ENCODE measurements around the gene ANO10.
A peak's percentile ranks its signal among the peaks of the same experiment; 100 is the strongest.
"Not testable (repeated sequence)": the region's sequence is repeated elsewhere in the genome, so short reads cannot be mapped to it uniquely, and the experiment has no call there.

ANO10 gene

GRCh38 chr3:43515208-43515917 is 106.4 kb downstream of the ANO10 start:
- no peak for DNase-seq

DNA sequence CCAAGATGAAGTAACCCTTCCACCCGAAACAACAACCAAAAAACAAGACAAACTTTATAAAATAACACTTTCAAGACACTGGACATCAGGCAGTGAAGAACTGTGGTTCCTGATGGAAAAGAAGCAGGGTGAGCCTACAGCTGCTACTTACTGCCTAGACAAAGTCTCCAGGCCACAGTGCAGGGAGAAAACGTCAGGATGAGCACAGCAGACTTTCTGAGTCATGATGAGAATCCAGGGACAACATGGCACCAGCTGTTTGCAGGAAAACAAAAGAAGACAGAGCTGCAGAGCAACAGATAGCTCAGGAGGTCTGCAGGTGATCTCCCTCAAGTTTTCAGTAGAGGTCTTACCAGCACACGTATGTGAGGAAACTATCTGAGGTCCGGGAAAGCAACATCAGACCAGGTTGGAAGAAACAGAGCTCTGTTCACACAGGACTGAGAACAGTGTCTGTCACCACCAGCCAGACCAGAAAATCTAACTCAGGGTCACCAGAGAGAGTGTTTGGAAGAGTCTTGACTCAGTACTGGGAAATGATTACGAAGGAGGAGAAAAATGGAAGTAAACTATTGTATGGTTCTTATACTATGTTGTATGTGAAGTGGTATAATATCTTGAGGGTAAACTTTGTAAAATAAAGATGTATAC is 108.9 kb downstream of the ANO10 start:
- no peak for DNase-seq

DNA sequence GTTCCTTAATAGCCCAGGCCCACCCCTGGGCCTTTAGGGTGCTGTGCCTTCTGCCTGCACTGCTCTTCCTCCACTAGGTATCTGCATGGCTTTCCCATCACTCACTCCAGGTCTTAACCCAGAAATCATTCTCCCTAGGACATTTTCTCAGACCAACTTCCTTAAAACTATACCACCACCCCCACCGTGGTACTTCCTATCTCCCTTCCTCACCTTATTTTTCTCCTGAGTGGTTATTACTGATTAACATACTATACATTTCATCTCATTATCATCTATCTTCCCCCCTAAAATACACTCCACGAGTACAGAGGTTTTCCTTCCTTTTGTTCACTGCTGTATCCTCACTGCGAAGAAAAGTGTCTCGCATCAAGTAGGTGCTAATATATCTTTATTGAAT is 115.2 kb downstream of the ANO10 start:
- DNase-seq = no peak

DNA sequence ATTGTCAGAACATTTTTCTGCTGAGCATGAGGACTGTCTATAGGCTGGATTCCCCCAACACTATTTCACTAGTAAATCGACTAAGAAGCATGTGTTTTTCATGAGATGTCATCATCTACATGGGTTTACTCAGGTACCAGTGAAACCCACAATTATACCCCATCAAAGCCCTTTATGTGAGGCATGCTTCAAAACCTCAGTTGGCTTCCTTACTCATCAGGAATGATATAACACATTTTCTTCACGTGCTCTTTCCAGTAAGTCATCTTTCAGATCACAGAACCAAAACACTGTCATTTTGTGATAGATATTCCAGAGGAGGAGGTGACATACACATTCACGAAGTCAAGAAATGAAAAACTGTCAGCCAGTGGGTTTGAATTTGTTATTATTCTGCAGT is 116.5 kb downstream of the ANO10 start:
- no peak for DNase-seq

DNA sequence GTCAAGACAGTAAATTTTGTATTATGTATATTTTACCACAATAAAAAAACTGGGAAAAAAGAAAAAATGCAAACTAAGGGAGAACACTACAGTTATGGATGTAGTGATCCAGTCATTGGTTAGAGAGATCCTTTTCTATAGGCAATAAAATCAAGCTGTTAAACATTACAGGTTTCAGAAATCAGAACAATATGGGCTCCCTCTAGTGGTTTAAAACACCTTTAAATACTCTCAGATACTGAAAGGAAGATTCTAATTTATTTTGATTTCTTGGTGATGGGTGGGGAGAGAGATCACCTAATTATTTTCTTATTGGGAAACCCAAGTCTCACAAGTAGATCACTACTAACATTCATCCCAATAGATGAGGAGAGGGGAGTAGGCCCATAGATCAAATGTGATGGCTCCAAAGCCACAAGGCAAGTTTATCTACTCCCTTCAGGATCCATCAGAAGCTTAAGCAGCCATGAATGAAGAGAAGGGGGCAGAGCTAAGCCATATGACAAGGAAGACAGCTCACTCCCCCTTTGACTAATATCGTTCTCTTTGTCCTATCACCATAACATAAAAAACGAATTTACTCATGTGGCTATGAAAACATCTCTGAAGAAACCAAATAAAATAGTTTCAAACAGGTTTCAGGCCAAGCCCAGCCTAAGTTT is 118.6 kb downstream of the ANO10 start:
- peak; percentile 7 for DNase-seq

DNA sequence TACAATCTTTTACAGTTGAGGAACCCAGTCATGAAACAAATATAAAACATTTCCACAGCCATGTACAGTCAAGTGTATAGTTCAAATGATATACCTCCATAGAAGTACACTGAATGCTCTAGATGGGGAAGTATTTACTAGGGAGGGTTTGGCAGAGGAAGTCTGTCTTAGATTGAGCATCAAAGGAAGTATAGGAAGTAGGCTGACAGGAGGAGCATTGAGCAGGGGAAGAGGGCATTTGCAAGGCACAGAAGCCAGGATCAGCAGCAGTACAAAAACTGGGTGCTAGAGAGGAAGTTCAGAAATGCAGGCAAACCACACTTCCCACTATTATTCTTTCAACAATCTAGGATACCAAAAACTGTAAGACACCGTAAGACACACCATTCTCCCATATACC is 122.6 kb downstream of the ANO10 start:
- no peak for DNase-seq

GRCh38 chr3:43497905-43498365 is 123.9 kb downstream of the ANO10 start:
- DNase-seq = no peak

GRCh38 chr3:43497422-43497821 is 124.4 kb downstream of the ANO10 start:
- DNase-seq = no peak

GRCh38 chr3:43496740-43497375 is 125.0 kb downstream of the ANO10 start:
- DNase-seq = no peak

GRCh38 chr3:43492932-43493331 is 128.9 kb downstream of the ANO10 start:
- not testable (repeated sequence) for DNase-seq

GRCh38 chr3:43491807-43492206 is 130.0 kb downstream of the ANO10 start:
- DNase-seq = not testable (repeated sequence)

DNA sequence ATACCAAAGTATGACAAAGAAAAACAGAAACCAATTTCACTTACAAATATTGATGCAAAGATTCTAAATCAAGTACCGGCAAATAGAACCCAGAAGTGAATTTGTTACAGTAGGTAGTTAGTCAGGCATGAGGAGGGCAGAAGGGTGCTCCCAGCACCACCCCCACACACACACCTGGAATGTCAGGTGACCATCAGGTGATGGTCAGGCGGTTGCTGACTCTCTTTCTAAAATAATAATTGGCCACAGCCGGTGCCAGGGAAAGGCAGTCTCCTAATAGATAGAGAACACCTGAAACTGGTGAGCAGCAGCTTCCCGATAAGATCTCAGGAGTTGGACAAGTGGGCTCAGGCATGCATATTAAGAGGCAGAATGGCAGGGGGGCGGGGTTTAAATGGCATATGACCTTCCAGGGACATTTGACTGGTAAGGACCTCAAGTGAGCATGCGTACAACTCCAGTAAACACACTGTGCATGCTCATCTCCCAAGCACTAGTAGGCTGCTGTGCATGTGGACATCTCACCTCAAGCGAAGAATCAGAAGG is 131.1 kb downstream of the ANO10 start:
- DNase-seq = no peak

GRCh38 chr3:43489930-43490329 is 131.9 kb downstream of the ANO10 start:
- DNase-seq = no peak

- no peak for DNase-seq
These were observed 135.9 kb downstream of the ANO10 start for GRCh38 chr3:43485931-43486330.

- DNase-seq = no peak
These were observed 136.8 kb downstream of the ANO10 start for GRCh38 chr3:43484926-43485488.

DNA sequence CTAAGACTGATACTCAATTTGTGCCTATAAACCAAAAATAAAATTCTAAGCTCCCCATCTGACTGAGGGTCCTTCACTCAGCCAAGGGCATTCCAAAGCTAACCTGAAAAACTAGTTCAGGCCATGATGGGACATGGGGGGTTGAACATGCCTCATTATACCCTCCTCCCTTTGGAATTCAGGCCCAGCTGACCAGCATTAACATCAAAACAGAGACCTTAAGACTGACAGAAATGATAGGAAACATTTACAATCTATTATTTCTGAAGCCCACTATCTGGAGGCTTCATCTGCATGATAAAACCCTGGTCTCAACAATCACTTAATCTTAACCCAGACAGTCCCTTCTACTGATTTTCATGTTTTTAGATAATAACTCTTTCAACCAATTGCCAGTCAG is 140.4 kb downstream of the ANO10 start:
- no peak for DNase-seq

DNA sequence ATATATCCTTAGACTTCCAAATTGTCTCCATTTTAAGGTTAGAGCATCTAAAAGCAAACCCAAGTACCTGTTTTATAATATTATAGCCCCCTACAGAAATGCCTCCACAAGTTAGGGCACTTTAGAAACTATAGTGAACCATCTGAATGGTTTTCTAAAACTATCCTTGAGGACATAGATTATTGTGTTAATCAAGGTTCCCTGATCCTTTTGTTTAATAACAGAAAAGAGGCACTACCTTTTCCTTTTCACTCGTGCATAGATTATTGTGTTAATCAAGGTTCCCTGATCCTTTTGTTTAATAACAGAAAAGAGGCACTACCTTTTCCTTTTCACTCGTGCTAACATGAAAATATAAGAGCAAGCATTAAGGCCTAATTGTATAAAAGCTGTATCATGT is 143.0 kb downstream of the ANO10 start:
- DNase-seq = not testable (repeated sequence)

GRCh38 chr3:43478118-43478785 is 143.6 kb downstream of the ANO10 start:
- no peak for DNase-seq

- no peak for DNase-seq
These were observed 144.2 kb downstream of the ANO10 start for GRCh38 chr3:43477600-43477999.

GRCh38 chr3:43473737-43474136 is 148.1 kb downstream of the ANO10 start:
- no peak for DNase-seq

- no peak for DNase-seq
These were observed 148.6 kb downstream of the ANO10 start for GRCh38 chr3:43473244-43473643.

DNA sequence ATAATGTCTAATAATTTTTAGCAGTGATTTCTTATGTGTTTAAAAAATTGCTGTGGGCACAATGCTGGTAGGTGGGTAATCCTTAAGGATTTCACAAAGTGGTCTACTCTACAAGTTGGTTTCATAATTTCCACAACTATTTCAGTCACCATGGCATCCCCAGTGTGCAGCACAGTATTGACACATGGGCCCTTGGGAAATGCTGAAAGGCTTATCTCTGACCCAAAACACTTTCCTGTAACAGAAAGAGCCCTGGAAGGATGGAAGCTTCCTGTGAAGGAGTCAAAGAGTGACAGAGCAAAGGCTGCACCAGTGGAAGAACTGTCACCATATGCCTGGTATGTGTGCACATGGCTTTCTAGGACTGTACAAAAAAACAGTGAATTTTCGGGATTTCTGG is 153.7 kb downstream of the ANO10 start:
- DNase-seq = no peak
